ENCODE results near the gene ARMC8. TPM values are rescaled to one million over a fixed set of nuclear protein-coding genes. Genes with fewer than 3 reads are reported as not detected.

The ARMC8 gene
- total RNA-seq, 1 experiment from 2014 or later, result 52.6 TPM

GRCh38 chr3:138336454-138336999, 149.4 kb downstream of the ARMC8 start:
- no peak overlapping the region for H3K27ac Mint-ChIP-seq (ENCODE audit: unreplicated experiment)
- no peaks in the 10 kb centered on the region for H3K27me3 ChIP-seq (replicated peaks; ENCODE audit: control insufficient read depth, insufficient read depth, low read length)
- no peak for TF ChIP-seq CTCF (IDR thresholded peaks at IDR 0.05; ENCODE audit: insufficient read depth in 1 of 2, low read depth in 1 of 2, low read length in 1 of 2, severe bottlenecking in 1 of 2, unreplicated experiment in 1 of 2)
- no peak overlapping the region for H3K4me3 ChIP-seq (ENCODE audit: low read depth, low read length)
- no peaks in the 10 kb centered on the region for H3K36me3 ChIP-seq (ENCODE audit: control insufficient read depth, insufficient read depth, low read length)
- peaks cover 10% of the 10 kb centered on the region for H3K4me1 ChIP-seq
- intact Hi-C loops (cut with micrococcal nuclease; ENCODE audit: unreplicated experiment), result loop anchor here (10.0 kb wide), 1 partner anchor 272 kb away; no protein-coding TSS in a partner anchor
- H3K9me3 ChIP-seq, result no peaks in the 10 kb centered on the region
- ChIA-PET CTCF (interaction anchor here (1.3 kb wide), 1 partner anchor 13 kb away, joined by 3 read pairs; no protein-coding TSS in a partner anchor), POLR2A (no interaction called here)
- no peaks in the 10 kb centered on the region for H3K4me1 Mint-ChIP-seq (ENCODE audit: low read depth, unreplicated experiment)
- H3K36me3 Mint-ChIP-seq (ENCODE audit: insufficient read depth, unreplicated experiment), result no peaks in the 10 kb centered on the region
- H3K9me3 Mint-ChIP-seq (ENCODE audit: unreplicated experiment), result no peaks in the 10 kb centered on the region
- no peak for DNase-seq
- no peak overlapping the region for H3K4me3 Mint-ChIP-seq (ENCODE audit: unreplicated experiment)
- no TSS peak for BruUV-seq (replicated peaks)
- H3K27me3 Mint-ChIP-seq (ENCODE audit: insufficient read depth, unreplicated experiment), result no peaks in the 10 kb centered on the region

- no peak overlapping the region for H3K4me3 ChIP-seq (ENCODE audit: low read depth, low read length)
- H3K36me3 ChIP-seq (ENCODE audit: control insufficient read depth, insufficient read depth, low read length), result no peaks in the 10 kb centered on the region
- DNase-seq, result no peak
- ChIA-PET CTCF (no interaction called here), POLR2A (no interaction called here)
- Mint-ChIP-seq H3K27ac (ENCODE audit: unreplicated experiment) (no peak overlapping the region), H3K4me3 (ENCODE audit: unreplicated experiment) (no peak overlapping the region), H3K9me3 (ENCODE audit: unreplicated experiment) (no peaks in the 10 kb centered on the region), H3K4me1 (ENCODE audit: low read depth, unreplicated experiment) (no peaks in the 10 kb centered on the region), H3K27me3 (ENCODE audit: insufficient read depth, unreplicated experiment) (no peaks in the 10 kb centered on the region), H3K36me3 (ENCODE audit: insufficient read depth, unreplicated experiment) (no peaks in the 10 kb centered on the region)
- no peaks in the 10 kb centered on the region for H3K9me3 ChIP-seq
- H3K4me1 ChIP-seq, result peaks cover 10% of the 10 kb centered on the region
- intact Hi-C loops (cut with micrococcal nuclease; ENCODE audit: unreplicated experiment), result loop anchor here (10.0 kb wide), 1 partner anchor 273 kb away; no protein-coding TSS in a partner anchor
- BruUV-seq (replicated peaks), result no TSS peak
- H3K27me3 ChIP-seq (replicated peaks; ENCODE audit: control insufficient read depth, insufficient read depth, low read length), result no peaks in the 10 kb centered on the region
- TF ChIP-seq CTCF (IDR thresholded peaks at IDR 0.05; ENCODE audit: insufficient read depth in 1 of 2, low read depth in 1 of 2, low read length in 1 of 2, severe bottlenecking in 1 of 2, unreplicated experiment in 1 of 2), result no peak
Observed at GRCh38 chr3:138338244-138338643, 151.1 kb downstream of the ARMC8 start.

- H3K9me3 Mint-ChIP-seq (ENCODE audit: unreplicated experiment), result no peaks in the 10 kb centered on the region
- H3K9me3 ChIP-seq, result no peaks in the 10 kb centered on the region
- H3K36me3 ChIP-seq (ENCODE audit: control insufficient read depth, insufficient read depth, low read length), result no peaks in the 10 kb centered on the region
- POLR2A ChIA-PET, result no interaction called here
- BruUV-seq (replicated peaks), result no TSS peak
- H3K27ac Mint-ChIP-seq (ENCODE audit: unreplicated experiment), result no peak overlapping the region
- no peaks in the 10 kb centered on the region for H3K27me3 ChIP-seq (replicated peaks; ENCODE audit: control insufficient read depth, insufficient read depth, low read length)
- H3K4me3 Mint-ChIP-seq (ENCODE audit: unreplicated experiment), result no peak overlapping the region
- intact Hi-C loops (cut with micrococcal nuclease; ENCODE audit: unreplicated experiment), result loop anchor here (10.0 kb wide), 1 partner anchor 274 kb away; no protein-coding TSS in a partner anchor
- TF ChIP-seq CTCF (IDR thresholded peaks at IDR 0.05; ENCODE audit: insufficient read depth in 1 of 2, low read depth in 1 of 2, low read length in 1 of 2, severe bottlenecking in 1 of 2, unreplicated experiment in 1 of 2), result no peak
- DNase-seq, result no peak
- CTCF ChIA-PET, result no interaction called here
- no peaks in the 10 kb centered on the region for H3K36me3 Mint-ChIP-seq (ENCODE audit: insufficient read depth, unreplicated experiment)
- H3K4me3 ChIP-seq (ENCODE audit: low read depth, low read length), result no peak overlapping the region
- peaks cover 10% of the 10 kb centered on the region for H3K4me1 ChIP-seq
- H3K27me3 Mint-ChIP-seq (ENCODE audit: insufficient read depth, unreplicated experiment), result no peaks in the 10 kb centered on the region
- H3K4me1 Mint-ChIP-seq (ENCODE audit: low read depth, unreplicated experiment), result no peaks in the 10 kb centered on the region
Observed at GRCh38 chr3:138338811-138339210, 151.7 kb downstream of the ARMC8 start.

Data from Caco-2 (cell line).